IMR-90 (cell line): ENCODE results near the gene EFCAB9. TPM values are rescaled to one million over a fixed set of nuclear protein-coding genes. Genes with fewer than 3 reads are reported as not detected.

Source experiments
- ATAC-seq: fragments of 200-7000 bp; cut with Tn5 transposase; 2 replicates; pipeline ENCODE4 v1.9.1; 2020; ENCODE audit warnings: low read depth, mild to moderate bottlenecking, moderate library complexity
- BruUV-seq: library from RNA; stranded (reverse); fragments of 400-500 nt; replicated peaks from 2 replicates; lab custom pipeline; 2021; lab: Mats Ljungman, UMichigan
- CTCF ChIA-PET: fragments of 300-600 bp; formaldehyde crosslinking; extraction: SDS; loops from one replicate; lab custom pipeline; 2021; ENCODE audit warnings: antibody characterized with exemption; lab: Yijun Ruan, JAX
- POLR2A ChIA-PET: fragments of 300-600 bp; sonication (Branson Sonifier 250); formaldehyde crosslinking; loops from one replicate; lab custom pipeline; 2022; ENCODE audit warnings: antibody characterized with exemption; ENCODE audit not compliant: unreplicated experiment; lab: Charles Lee
- DNase-seq: peaks from one replicate; pipeline ENCODE4 v3.0.0; 2013
- H2AFZ ChIP-seq: replicated peaks from 2 replicates; pipeline ENCODE3; 2013; ENCODE audit warnings: low read length, mild to moderate bottlenecking; ENCODE audit not compliant: poor library complexity
- H2AK5ac ChIP-seq: 2 replicates; pipeline ENCODE4 v1.6.1; 2013; ENCODE audit warnings: low read depth, low read length, inconsistent platforms
- H2AK9ac ChIP-seq: replicated peaks from 2 replicates; pipeline ENCODE3; 2013; ENCODE audit warnings: mild to moderate bottlenecking, low read depth, low read length, moderate library complexity; ENCODE audit not compliant: poor library complexity
- H2BK120ac ChIP-seq: 2 replicates; pipeline ENCODE4 v1.6.1; 2013; ENCODE audit warnings: low read depth, low read length, inconsistent platforms
- H2BK15ac ChIP-seq: 3 replicates; pipeline ENCODE4 v1.6.1; 2013; ENCODE audit warnings: low read depth, low read length, inconsistent platforms
- H2BK20ac ChIP-seq: 2 replicates; pipeline ENCODE4 v1.6.1; 2013; ENCODE audit warnings: low read depth, mild to moderate bottlenecking, inconsistent platforms, low read length, moderate library complexity
- H2BK5ac ChIP-seq: 2 replicates; pipeline ENCODE4 v1.6.1; 2013; ENCODE audit warnings: mild to moderate bottlenecking, low read depth, low read length, inconsistent platforms; ENCODE audit not compliant: poor library complexity, severe bottlenecking
- H3K14ac ChIP-seq: replicated peaks from 2 replicates; pipeline ENCODE4 v1.6.1; 2013; ENCODE audit warnings: low read depth, low read length, inconsistent platforms
- H3K18ac ChIP-seq: 2 replicates; pipeline ENCODE4 v1.6.1; 2013; ENCODE audit warnings: low read depth, low read length, control low read depth
- H3K23ac ChIP-seq: 2 replicates; pipeline ENCODE4 v1.6.1; 2013; ENCODE audit warnings: low read depth, low read length, inconsistent platforms
- H3K27ac ChIP-seq: 2 replicates; pipeline ENCODE4 v1.5.1; 2013; ENCODE audit warnings: mild to moderate bottlenecking, control low read depth, low read length; ENCODE audit not compliant: insufficient read depth
- H3K27me3 ChIP-seq: 2 replicates; pipeline ENCODE4 v1.6.1; 2013; ENCODE audit warnings: low read length; ENCODE audit not compliant: control insufficient read depth, insufficient read depth
- H3K36me3 ChIP-seq: 2 replicates; pipeline ENCODE4 v1.6.1; 2013; ENCODE audit warnings: low read length, mixed read lengths; ENCODE audit not compliant: control insufficient read depth, insufficient read depth
- H3K4ac ChIP-seq: 2 replicates; pipeline ENCODE4 v1.6.1; 2013; ENCODE audit warnings: low read depth, low read length, inconsistent platforms
- H3K4me1 ChIP-seq: 2 replicates; pipeline ENCODE4 v1.6.1; 2013; ENCODE audit warnings: low read length, mixed read lengths; ENCODE audit not compliant: control insufficient read depth, insufficient read depth
- H3K4me2 ChIP-seq: 2 replicates; pipeline ENCODE4 v1.6.1; 2013; ENCODE audit warnings: low read depth, mild to moderate bottlenecking, control low read depth, low read length, moderate library complexity
- H3K4me3 ChIP-seq: 2 replicates; pipeline ENCODE4 v1.5.1; 2013; ENCODE audit warnings: low read depth, mild to moderate bottlenecking, control low read depth, low read length, moderate library complexity; ENCODE audit not compliant: insufficient read depth
- H3K56ac ChIP-seq: 2 replicates; pipeline ENCODE4 v1.6.1; 2013; ENCODE audit warnings: low read length, inconsistent platforms; ENCODE audit not compliant: insufficient read depth; ENCODE audit errors: extremely low read depth
- H3K79me1 ChIP-seq, 2 experiments: 2 replicates each; pipeline ENCODE4 v1.6.1; 2013; ENCODE audit warnings: low read length in 2 of 2, inconsistent platforms in 1 of 2, low read depth in 1 of 2
- H3K9ac ChIP-seq: 2 replicates; pipeline ENCODE4 v1.6.1; 2013; ENCODE audit warnings: low read depth, low read length, control low read depth
- H3K9me1 ChIP-seq: 2 replicates; pipeline ENCODE4 v1.6.1; 2013; ENCODE audit warnings: low read length, inconsistent platforms; ENCODE audit not compliant: insufficient read depth
- H3K9me3 ChIP-seq: 2 replicates; pipeline ENCODE4 v1.6.1; 2013; ENCODE audit warnings: low read length; ENCODE audit not compliant: control insufficient read depth, insufficient read depth
- H4K20me1 ChIP-seq: 2 replicates; pipeline ENCODE4 v1.6.1; 2013; ENCODE audit warnings: low read length, inconsistent platforms; ENCODE audit not compliant: insufficient read depth
- H4K5ac ChIP-seq: 2 replicates; pipeline ENCODE4 v1.6.1; 2013; ENCODE audit warnings: mild to moderate bottlenecking, low read depth, low read length, control low read depth
- H4K8ac ChIP-seq, 2 experiments: 2 replicates each; pipeline ENCODE4 v1.6.1; 2013; ENCODE audit warnings: low read depth in 2 of 2, low read length in 2 of 2, control low read depth in 1 of 2, inconsistent platforms in 1 of 2
- H4K91ac ChIP-seq: 2 replicates; pipeline ENCODE4 v1.6.1; 2013; ENCODE audit warnings: low read depth, low read length, inconsistent platforms; ENCODE audit not compliant: insufficient read depth
- CEBPB ChIP-seq: IDR thresholded peaks from 2 replicates; pipeline ENCODE4 v1.6.1; 2012; ENCODE audit warnings: low read depth, low read length, improper control_type of control experiment
- CHD1 ChIP-seq: IDR thresholded peaks from 2 replicates; pipeline ENCODE4 v1.6.1; 2012; ENCODE audit warnings: low read depth, low read length, improper control_type of control experiment
- CTCF ChIP-seq: conservative IDR thresholded peaks from 2 replicates; pipeline ENCODE4 v1.5.1; 2012; ENCODE audit warnings: mild to moderate bottlenecking, low read depth, low read length, improper control_type of control experiment
- NFE2L2 ChIP-seq: fragments of 150-350 bp; IDR thresholded peaks from 2 replicates; pipeline ENCODE4 v1.6.1; 2016; ENCODE audit warnings: low read depth, mild to moderate bottlenecking, low read length
- SMC3 ChIP-seq: fragments of 150-350 bp; IDR thresholded peaks from 2 replicates; pipeline ENCODE4 v1.6.1; 2016; ENCODE audit warnings: low read depth, mild to moderate bottlenecking, antibody characterized with exemption, low read length, moderate library complexity
- WGBS, 2 experiments: methylation state at CpG; one replicate each; pipeline versions ENCODE4 v1.1.5 to v1.1.7; 2013; ENCODE audit warnings: missing lambda C conversion rate in 2 of 2; ENCODE audit not compliant: insufficient read length in 1 of 2; ENCODE audit errors: extremely low coverage in 2 of 2; 5-methylcytosine and 5-hydroxymethylcytosine counted together
- dilution Hi-C: fragments of 300-500 bp; cut with HindIII; formaldehyde crosslinking; loops from one replicate; pipeline ENCODE4 v1.14.3; 2018; ENCODE audit warnings: low sequenced_read_pairs; ENCODE audit not compliant: unreplicated experiment
- in situ Hi-C: fragments of 300-500 bp; cut with MboI; formaldehyde crosslinking; loops from 3 replicates; pipeline ENCODE4 v1.14.3; 2019; ENCODE audit warnings: low sequenced_read_pairs, inconsistent platforms, mixed read lengths
- intact Hi-C: fragments of 100-400 bp; cut with micrococcal nuclease; formaldehyde crosslinking; loops from 2 replicates; pipeline ENCODE4 v1.10.0; 2022
- polyA plus RNA-seq, 3 experiments: library from polyadenylated mRNA; depleted of rRNA; stranded (reverse); fragments of >200 nt; gene quantifications; 2 replicates each; pipeline ENCODE4 v1.2.3, GENCODE V29; 2012; ENCODE audit warnings: low replicate concordance in 1 of 3
- total RNA-seq: library from RNA; depleted of rRNA; stranded (reverse); fragments of >200 nt; gene quantifications from 2 replicates; pipeline ENCODE4 v1.2.3, GENCODE V29; 2012

Gene EFCAB9
- total and polyA plus RNA-seq, 2 of the 4 experiments (the other 2 are of a cell fraction) = not detected

- ChIA-PET CTCF (no interaction called here), POLR2A (no interaction called here)
- H3K23ac ChIP-seq = no peak overlapping the region
- H2BK120ac ChIP-seq = no peak overlapping the region
- H3K4ac ChIP-seq = no peak overlapping the region
- H2AK9ac ChIP-seq = no peak overlapping the region
- no peak overlapping the region for H2BK15ac ChIP-seq
- BruUV-seq = no TSS peak
- H3K18ac ChIP-seq = no peak overlapping the region
- dilution Hi-C loops = no loop called here
- DNase-seq (no peak), ATAC-seq (no peak)
- no peak overlapping the region for H2AK5ac ChIP-seq
- TF ChIP-seq SMC3 = no peak
- TF ChIP-seq CEBPB = no peak
- no peak for TF ChIP-seq CHD1
- no peak for TF ChIP-seq NFE2L2
- no peak for TF ChIP-seq CTCF
- H2AFZ ChIP-seq = no peak overlapping the region
- peaks cover 14% of the 10 kb centered on the region for H3K36me3 ChIP-seq
- H2BK5ac ChIP-seq = no peak overlapping the region
- no peak overlapping the region for H4K5ac ChIP-seq
- no peak overlapping the region for H3K56ac ChIP-seq
- no peak overlapping the region for H3K4me2 ChIP-seq
- H3K4me1 ChIP-seq = 0 out of 2 replicates have a peak, but pooled peaks cover 1% of the 10 kb centered on the region
- H4K8ac ChIP-seq = no peak overlapping the region
- H4K91ac ChIP-seq = no peak overlapping the region
- no CpG with 5 or more reads among the region's 2 CpGs for WGBS, 2 experiments
- peaks cover 23 to 56% of the 10 kb centered on the region in 2 experiments for H3K79me1 ChIP-seq
- H3K27me3 ChIP-seq = no peaks in the 10 kb centered on the region
- H4K20me1 ChIP-seq = peaks cover 20% of the 10 kb centered on the region; the same call in 1 of the 2 replicates
- peaks cover 2% of the 10 kb centered on the region; the same call in 1 of the 2 replicates for H3K9me3 ChIP-seq
- H3K14ac ChIP-seq = no peak overlapping the region
- H3K9me1 ChIP-seq = 0 out of 2 replicates have a peak, but pooled peaks cover 1% of the 10 kb centered on the region
- in situ Hi-C loops = no loop called here
- no peak overlapping the region for H3K4me3 ChIP-seq
- H3K9ac ChIP-seq = no peak overlapping the region
- no peak overlapping the region for H2BK20ac ChIP-seq
- H3K27ac ChIP-seq = no peak overlapping the region
- intact Hi-C loops = no loop called here
These were observed 25.3 kb downstream of the EFCAB9 start for GRCh38 chr5:172219296-172219695.
